HepG2 (cell line): ENCODE measurements around the gene TMX1. TPM values are rescaled to one million over a fixed set of nuclear protein-coding genes. Genes with fewer than 3 reads are reported as not detected.

Experiments used
- ATAC-seq: fragments of 200-7000 bp; cut with Tn5 transposase; 3 replicates; pipeline ENCODE4 v1.9.1; 2020; ENCODE audit warnings: mild to moderate bottlenecking, moderate library complexity
- BruUV-seq: library from RNA; stranded (reverse); fragments of 400-500 nt; replicated peaks from 2 replicates; lab custom pipeline; 2021; lab: Mats Ljungman, UMichigan
- CTCF ChIA-PET: fragments of 300-600 bp; formaldehyde crosslinking; extraction: SDS; loops from one replicate; lab custom pipeline; 2021; ENCODE audit warnings: low total read pairs, inconsistent platforms, low intra/inter-chr PET ratio; lab: Yijun Ruan, JAX
- POLR2A ChIA-PET: fragments of 350-600 bp; sonication (Branson Sonifier 250); formaldehyde crosslinking; loops from one replicate; lab custom pipeline; 2020; ENCODE audit warnings: antibody characterized with exemption, inconsistent platforms; lab: Yijun Ruan, JAX
- DNase-seq: peaks from one replicate; pipeline ENCODE4 v3.0.0-alpha.2; 2015; ENCODE audit warnings: low spot score
- FAIRE-seq: peaks from 3 replicates; lab custom pipeline; 2011; peaks lifted over from hg19 to GRCh38; lab: Jason Lieb, UNC
- H2AFZ ChIP-seq: one replicate; pipeline ENCODE4 v1.6.1; 2011; ENCODE audit warnings: low read length, inconsistent platforms
- H3K27ac ChIP-seq: fragments of 300-600 bp; 3 replicates; pipeline ENCODE4 v1.8.0; 2011; ENCODE audit warnings: mixed run types, mild to moderate bottlenecking, mixed read lengths, low read length, inconsistent platforms; ENCODE audit not compliant: insufficient read depth; ENCODE audit errors: extremely low read length
- H3K27me3 ChIP-seq, 2 experiments: fragments of 200-600 bp in 1 of 2; 2 replicates in 1 of 2; 3 replicates in 1 of 2; pipeline versions ENCODE4 v1.6.0 to v1.8.0; 2011; ENCODE audit warnings: low read length in 2 of 2, mild to moderate bottlenecking in 2 of 2, moderate library complexity in 2 of 2, inconsistent platforms in 1 of 2; ENCODE audit not compliant: insufficient read depth in 2 of 2, control insufficient read depth in 1 of 2
- H3K36me3 ChIP-seq, 2 experiments: fragments of 200-600 bp in 1 of 2; replicated peaks in 1 of 2; 2 replicates in 1 of 2; 3 replicates in 1 of 2; pipeline versions ENCODE4 v1.5.1 to v1.8.0; 2011; ENCODE audit warnings: low read length in 2 of 2, inconsistent platforms in 1 of 2; ENCODE audit not compliant: insufficient read depth in 2 of 2, control insufficient read depth in 1 of 2
- H3K4me1 ChIP-seq: 2 replicates; pipeline ENCODE4 v1.5.1; 2012; ENCODE audit warnings: low read length, inconsistent platforms; ENCODE audit not compliant: insufficient read depth
- H3K4me2 ChIP-seq: 2 replicates; pipeline ENCODE4 v1.6.0; 2011; ENCODE audit warnings: low read depth, low read length, inconsistent platforms
- H3K4me3 ChIP-seq, 3 experiments: fragments of 200-600 bp in 1 of 3; sonication (generic), shearing (Covaris generic) in 1 of 3; replicated peaks in 1 of 3; 2 replicates each; pipeline ENCODE4 v1.5.1; 2011 to 2016; ENCODE audit warnings: low read length in 3 of 3, inconsistent platforms in 2 of 3, low read depth in 2 of 3, mild to moderate bottlenecking in 2 of 3, control low read depth in 1 of 3, mixed read lengths in 1 of 3; ENCODE audit not compliant: insufficient read depth in 1 of 3
- H3K79me2 ChIP-seq: one replicate; pipeline ENCODE4 v1.6.1; 2011; ENCODE audit warnings: low read length, inconsistent platforms; ENCODE audit not compliant: insufficient read depth
- H3K9ac ChIP-seq: 2 replicates; pipeline ENCODE4 v1.6.0; 2011; ENCODE audit warnings: mild to moderate bottlenecking, low read depth, low read length, inconsistent platforms; ENCODE audit not compliant: insufficient read depth
- H3K9me3 ChIP-seq: 2 replicates; pipeline ENCODE4 v1.5.1; 2012; ENCODE audit warnings: mild to moderate bottlenecking, low read length
- H4K20me1 ChIP-seq: 2 replicates; pipeline ENCODE4 v1.6.0; 2011; ENCODE audit warnings: inconsistent platforms, mild to moderate bottlenecking, low read length, moderate library complexity; ENCODE audit not compliant: insufficient read depth
- ARID5B ChIP-seq: IDR thresholded peaks from 2 replicates; pipeline ENCODE4 v1.4.0; 2020; ENCODE audit warnings: mild to moderate bottlenecking, missing genetic modification reagents
- ATF4 ChIP-seq, 2 experiments: fragments of 450-650 bp in 1 of 2; sonication (generic) in 1 of 2; formaldehyde crosslinking; IDR thresholded peaks; 2 replicates each; pipeline versions ENCODE4 v1.5.0 to v1.8.0; 2020 to 2022; ENCODE audit warnings: mild to moderate bottlenecking in 1 of 2, missing genetic modification reagents in 1 of 2
- CSRNP2 ChIP-seq: sonication (generic); formaldehyde crosslinking; conservative IDR thresholded peaks from 2 replicates; pipeline ENCODE4 v1.8.0; 2022; ENCODE audit warnings: low read depth, missing genetic modification reagents
- DDIT3 ChIP-seq: sonication (generic); formaldehyde crosslinking; IDR thresholded peaks from 2 replicates; pipeline ENCODE4 v1.4.0; 2020; ENCODE audit warnings: mild to moderate bottlenecking, missing genetic modification reagents
- E2F2 ChIP-seq: sonication (generic); formaldehyde crosslinking; IDR thresholded peaks from 2 replicates; pipeline ENCODE4 v1.4.0; 2020; ENCODE audit warnings: missing genetic modification reagents, borderline replicate concordance
- HES4 ChIP-seq: sonication (generic); formaldehyde crosslinking; IDR thresholded peaks from 2 replicates; pipeline ENCODE4 v1.9.0; 2021; ENCODE audit warnings: mild to moderate bottlenecking, missing genetic modification reagents, borderline replicate concordance
- KLF12 ChIP-seq: sonication (generic); formaldehyde crosslinking; IDR thresholded peaks from 2 replicates; pipeline ENCODE4 v1.4.0; 2020; ENCODE audit warnings: missing genetic modification reagents, borderline replicate concordance
- MEIS1 ChIP-seq: sonication (generic); formaldehyde crosslinking; IDR thresholded peaks from 2 replicates; pipeline ENCODE4 v1.9.0; 2021; ENCODE audit warnings: mild to moderate bottlenecking, missing genetic modification reagents, moderate library complexity, borderline replicate concordance
- MTF2 ChIP-seq: sonication (generic); formaldehyde crosslinking; IDR thresholded peaks from 2 replicates; pipeline ENCODE4 v1.5.0; 2020; ENCODE audit warnings: missing genetic modification reagents, borderline replicate concordance
- PRDM4 ChIP-seq: sonication (generic); formaldehyde crosslinking; IDR thresholded peaks from 2 replicates; pipeline ENCODE4 v1.9.0; 2021; ENCODE audit warnings: missing genetic modification reagents, borderline replicate concordance
- TAF15 ChIP-seq: fragments of 200-400 bp; formaldehyde crosslinking; IDR thresholded peaks from one replicate; pipeline ENCODE4 v1.6.1; 2018; ENCODE audit warnings: mild to moderate bottlenecking, low read depth, low read length; ENCODE audit not compliant: poor library complexity, severe bottlenecking
- ZBTB7A ChIP-seq: sonication (generic); formaldehyde crosslinking; IDR thresholded peaks from 2 replicates; pipeline ENCODE4 v1.8.0; 2022; ENCODE audit warnings: mild to moderate bottlenecking, missing genetic modification reagents
- ZNF451 ChIP-seq: sonication (generic); formaldehyde crosslinking; IDR thresholded peaks from 2 replicates; pipeline ENCODE4 v1.5.0; 2020; ENCODE audit warnings: mild to moderate bottlenecking, missing genetic modification reagents
- ZNF558 ChIP-seq: sonication (generic); formaldehyde crosslinking; IDR thresholded peaks from 2 replicates; pipeline ENCODE4 v1.9.0; 2022; ENCODE audit warnings: mild to moderate bottlenecking, missing genetic modification reagents, borderline replicate concordance
- WGBS: methylation state at CpG from one replicate; pipeline ENCODE4 v1.1.6; 2017; ENCODE audit warnings: low lambda C conversion rate; 5-methylcytosine and 5-hydroxymethylcytosine counted together
- in situ Hi-C: cut with HindIII; loops from 2 replicates; pipeline ENCODE4 v1.10.0; 2017; ENCODE audit warnings: low pct_unique_long_range_greater_than_20kb; ENCODE audit not compliant: extremely low pct_ligation_motif_present
- intact Hi-C: fragments of 100-400 bp; cut with micrococcal nuclease; formaldehyde crosslinking; loops from one replicate; pipeline ENCODE4 v1.10.0; 2022; ENCODE audit not compliant: unreplicated experiment
- polyA plus RNA-seq, 8 experiments: library from polyadenylated mRNA; depleted of rRNA in 3 of 8; stranded (reverse) in 7 of 8; unstranded in 1 of 8; fragments of >200 nt; fragmentation: Illumina TruSeq in 4 of 8; extraction: Trizol in 4 of 8; gene quantifications; 2 replicates each; pipeline versions ENCODE4 v1.2.1 to v1.2.3, GENCODE V29; 2011 to 2016; ENCODE audit warnings: low read depth in 4 of 8, missing spikeins in 1 of 8, mixed read lengths in 1 of 8; ENCODE audit not compliant: insufficient read depth in 1 of 8
- total RNA-seq, 5 experiments: library from RNA; depleted of rRNA; stranded (reverse); fragments of >200 nt; fragmentation: Illumina TruSeq; extraction: Trizol; gene quantifications; 2 replicates each; pipeline ENCODE4 v1.2.3, GENCODE V29; 2016; ENCODE audit warnings: low read depth in 1 of 5

The TMX1 gene
- total and polyA plus RNA-seq, 2 of the 13 experiments (the other 11 are each of a cell fraction or from before 2014, with no cell fraction given), result 23.0 to 56.8 TPM

- DNase-seq (no peak), FAIRE-seq (no peak), ATAC-seq (no peak)
- Histone ChIP-seq H3K4me3 (no peak overlapping the region), H3K9me3 (no peaks in the 10 kb centered on the region), H3K27ac (no peak overlapping the region), H3K4me1 (no peaks in the 10 kb centered on the region), H3K4me2 (no peak overlapping the region), H4K20me1 (no peaks in the 10 kb centered on the region), H3K9ac (no peak overlapping the region), H3K27me3 (no peaks in the 10 kb centered on the region), H2AFZ (no peak overlapping the region), H3K36me3 (no peaks in the 10 kb centered on the region), H3K79me2 (no peaks in the 10 kb centered on the region)
- in situ Hi-C loops (no loop called here), intact Hi-C loops (no loop called here)
- POLR2A ChIA-PET, result no interaction called here
- BruUV-seq, result no TSS peak
- CTCF ChIA-PET, result no interaction called here
- under 1% methylated on average over 5 of the region's 5 CpGs for WGBS
- TF ChIP-seq ARID5B (CRISPR knock-in tag) (no peak), KLF12 (CRISPR knock-in tag) (no peak), MTF2 (no peak), ZBTB7A (no peak), PRDM4 (no peak), DDIT3 (CRISPR knock-in tag) (no peak), ZNF451 (CRISPR knock-in tag) (no peak), HES4 (no peak), ATF4 (CRISPR knock-in tag; IDR thresholded peaks at IDR 0.05) (no peak), CSRNP2 (no peak), ZNF558 (CRISPR knock-in tag) (no peak), MEIS1 (CRISPR knock-in tag) (no peak), E2F2 (CRISPR knock-in tag) (no peak), TAF15 (no peak)
Measured at GRCh38 chr14:51207621-51208020, 32.4 kb upstream of the TMX1 start.
